DMS53 treated with DMSO at 0.1 percent for 48 hours (cell line): ENCODE results near the gene LCN2.
A peak's percentile ranks its signal among the peaks of the same experiment; 100 is the strongest.
"Not testable (repeated sequence)": the region's sequence is repeated elsewhere in the genome, so short reads cannot be mapped to it uniquely, and the experiment has no call there.

Source experiments
- DNase-seq: peaks from one replicate; lab custom pipeline; 2025; ENCODE audit not compliant: unreplicated experiment; lab: John Stamatoyannopoulos, UW

The LCN2 gene

DNA sequence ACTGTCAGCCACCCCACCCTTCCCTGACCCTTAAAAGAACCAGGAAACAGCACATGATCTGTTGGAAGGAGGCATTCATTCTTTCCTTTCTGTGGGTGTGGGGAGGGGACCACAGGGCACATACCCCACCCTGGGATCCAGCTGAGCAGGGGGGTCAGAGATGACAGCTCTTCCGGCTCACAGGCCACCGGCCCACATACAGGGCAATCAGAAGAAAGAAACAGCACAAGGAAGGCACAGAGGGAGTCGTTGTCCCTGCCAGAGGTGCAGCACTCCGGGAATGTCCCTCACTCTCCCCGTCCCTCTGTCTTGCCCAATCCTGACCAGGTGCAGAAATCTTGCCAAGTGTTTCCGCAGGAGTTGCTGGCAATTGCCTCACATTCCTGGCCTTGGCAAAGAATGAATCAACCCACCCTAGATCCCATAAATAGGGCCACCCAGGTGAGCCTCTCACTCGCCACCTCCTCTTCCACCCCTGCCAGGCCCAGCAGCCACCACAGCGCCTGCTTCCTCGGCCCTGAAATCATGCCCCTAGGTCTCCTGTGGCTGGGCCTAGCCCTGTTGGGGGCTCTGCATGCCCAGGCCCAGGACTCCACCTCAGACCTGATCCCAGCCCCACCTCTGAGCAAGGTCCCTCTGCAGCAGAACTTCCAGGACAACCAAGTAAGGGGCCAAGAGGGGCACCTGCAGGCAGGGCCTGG, at the start of gene LCN2:
TSS of gene LCN2 (plus strand) at position 453 of the 701 bp plus-strand sequence. CDS start at position 526, 73 bp downstream.
- no peak for DNase-seq

GRCh38 chr9:128099932-128100491, 49.2 kb upstream of the LCN2 start:
- DNase-seq = no peak

- no peak for DNase-seq
Observed at GRCh38 chr9:128100581-128100980, 48.7 kb upstream of the LCN2 start.

GRCh38 chr9:128101231-128101661, 48.0 kb upstream of the LCN2 start:
- no peak for DNase-seq

DNA sequence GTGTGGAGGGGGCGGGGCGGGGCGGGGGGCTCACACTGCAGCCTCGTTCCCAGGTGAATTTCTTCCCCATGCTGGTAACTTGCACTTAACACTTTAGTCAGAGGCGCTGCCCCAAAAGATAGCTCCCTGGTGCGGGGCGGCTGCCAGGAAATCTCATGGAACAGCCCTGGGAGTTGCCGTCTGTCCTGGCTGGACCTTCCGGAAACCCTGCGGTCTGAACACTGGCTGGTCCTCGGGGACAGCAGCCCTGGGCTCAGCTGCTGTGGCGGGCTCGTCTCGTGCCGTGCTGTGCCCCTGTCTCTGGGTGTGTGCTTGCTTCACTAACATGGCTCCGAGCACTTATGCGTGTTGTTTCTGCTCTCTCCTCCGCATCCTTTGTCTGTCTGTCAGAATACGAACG, 47.6 kb upstream of the LCN2 start:
- no peak for DNase-seq

- DNase-seq = no peak
Observed at GRCh38 chr9:128102196-128102595, 47.1 kb upstream of the LCN2 start.

DNA sequence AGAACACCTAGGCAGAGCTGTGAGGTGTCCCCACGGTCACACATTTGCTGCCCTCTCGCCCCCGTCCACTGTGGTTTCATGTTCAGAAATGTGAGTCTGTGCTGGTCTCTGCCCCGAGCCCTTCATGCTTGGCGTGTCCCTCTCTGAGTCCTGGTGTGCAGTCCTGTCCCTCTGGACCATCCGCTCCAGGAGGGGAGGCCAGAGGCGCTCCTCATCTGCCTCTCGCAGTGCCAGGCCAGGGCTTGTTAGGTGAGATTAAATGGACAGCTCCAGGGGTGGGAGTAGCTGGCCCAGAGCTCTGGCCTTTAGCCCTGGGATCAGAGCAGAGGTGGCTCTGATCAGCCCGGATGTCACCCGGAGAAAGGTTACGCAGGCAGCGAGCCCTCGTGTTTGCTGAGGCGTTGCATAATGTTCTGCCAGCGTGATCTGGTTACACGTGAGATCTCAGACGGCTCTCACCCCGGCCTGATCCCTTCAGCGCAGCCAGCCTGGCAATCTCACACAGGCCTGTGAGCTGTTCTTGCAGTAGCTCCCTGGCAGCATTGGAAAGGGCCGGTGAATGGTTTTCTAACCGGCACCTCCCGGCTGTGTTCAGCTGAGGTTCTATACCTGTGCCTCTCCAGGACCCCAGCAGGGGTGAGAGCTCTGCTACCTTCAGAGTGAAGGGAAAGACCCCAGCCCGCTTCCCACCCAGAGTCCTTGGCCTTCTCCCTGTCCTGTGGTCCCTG, 46.2 kb upstream of the LCN2 start:
- DNase-seq = peak; percentile 83

DNA sequence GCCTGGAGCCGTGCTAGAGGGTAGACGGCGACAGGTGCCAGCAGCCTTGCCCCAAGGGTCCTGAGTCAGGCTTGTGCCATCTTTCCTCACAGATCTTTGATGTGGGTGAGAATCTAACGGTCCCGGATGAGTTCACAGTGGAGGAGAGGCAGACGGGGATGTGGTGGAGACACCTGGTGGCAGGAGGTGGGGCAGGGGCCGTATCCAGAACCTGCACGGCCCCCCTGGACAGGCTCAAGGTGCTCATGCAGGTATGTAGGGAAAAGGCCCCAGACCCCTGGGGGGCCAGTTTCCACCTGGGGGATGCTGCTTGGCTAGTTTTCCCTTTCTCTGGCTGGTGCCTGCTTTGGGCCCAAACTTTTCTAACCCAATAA, 45.7 kb upstream of the LCN2 start:
- DNase-seq = peak; percentile 24

DNA sequence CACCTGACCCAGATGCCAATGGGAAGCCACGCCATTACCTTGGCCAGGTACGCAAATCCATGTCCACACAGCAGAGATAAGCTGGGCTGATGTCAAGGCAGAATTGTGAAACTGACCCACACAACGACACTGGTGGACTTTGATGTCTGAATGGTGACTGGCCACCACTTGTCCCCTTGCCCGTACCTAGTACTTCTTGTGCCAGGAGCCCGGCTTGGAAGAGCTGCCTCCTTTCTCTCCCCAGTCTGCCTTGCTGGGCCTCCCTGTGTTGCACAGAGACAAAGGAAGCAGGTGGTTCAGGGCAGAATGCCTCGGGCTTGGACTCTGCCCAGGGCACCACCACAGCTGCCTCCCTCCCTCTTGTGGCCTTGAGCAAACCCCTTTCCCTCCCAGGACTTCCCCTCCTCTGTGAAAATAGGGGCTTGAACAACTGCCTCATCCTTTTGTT, 45.1 kb upstream of the LCN2 start:
- peak; percentile 63 for DNase-seq

DNA sequence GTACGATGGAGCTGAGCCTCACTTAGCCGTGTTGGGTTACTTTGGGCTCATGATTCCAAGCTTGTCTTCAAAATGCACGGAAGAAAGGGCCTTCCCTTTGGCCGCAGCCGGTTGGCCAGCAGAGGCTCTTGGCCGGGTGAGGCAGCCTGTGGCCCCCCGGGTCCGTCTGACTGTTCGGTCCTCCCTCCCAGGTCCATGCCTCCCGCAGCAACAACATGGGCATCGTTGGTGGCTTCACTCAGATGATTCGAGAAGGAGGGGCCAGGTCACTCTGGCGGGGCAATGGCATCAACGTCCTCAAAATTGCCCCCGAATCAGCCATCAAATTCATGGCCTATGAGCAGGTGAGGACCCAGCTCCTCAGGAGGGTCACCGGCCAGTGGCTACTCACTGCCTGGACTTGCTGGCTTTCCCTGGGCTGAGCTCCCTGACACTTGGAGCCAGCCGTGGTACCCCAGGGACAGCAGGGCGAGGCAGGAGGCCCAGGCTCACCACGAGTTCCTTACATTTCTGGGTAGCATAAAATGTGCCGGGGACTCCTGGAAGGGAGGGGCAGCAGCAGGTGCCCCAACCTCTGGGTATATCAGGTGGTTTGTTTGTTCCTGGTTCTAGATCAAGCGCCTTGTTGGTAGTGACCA, 43.6 kb upstream of the LCN2 start:
- DNase-seq = no peak

- no peak for DNase-seq
Observed at GRCh38 chr9:128106181-128106939, 42.9 kb upstream of the LCN2 start.

DNA sequence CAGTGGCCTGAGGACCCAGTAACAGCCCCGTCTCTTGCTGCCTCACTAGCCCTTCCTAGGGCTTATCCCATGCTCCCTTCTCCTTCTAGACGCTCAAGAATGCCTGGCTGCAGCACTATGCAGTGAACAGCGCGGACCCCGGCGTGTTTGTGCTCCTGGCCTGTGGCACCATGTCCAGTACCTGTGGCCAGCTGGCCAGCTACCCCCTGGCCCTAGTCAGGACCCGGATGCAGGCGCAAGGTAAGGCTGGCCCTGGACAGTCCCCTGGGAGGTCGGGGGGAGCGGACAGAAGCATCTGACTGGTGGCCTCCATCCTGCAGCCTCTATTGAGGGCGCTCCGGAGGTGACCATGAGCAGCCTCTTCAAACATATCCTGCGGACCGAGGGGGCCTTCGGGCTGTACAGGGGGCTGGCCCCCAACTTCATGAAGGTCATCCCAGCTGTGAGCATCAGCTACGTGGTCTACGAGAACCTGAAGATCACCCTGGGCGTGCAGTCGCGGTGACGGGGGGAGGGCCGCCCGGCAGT, 42.2 kb upstream of the LCN2 start:
- DNase-seq = no peak

- DNase-seq = no peak
Observed at GRCh38 chr9:128107468-128108268, 41.6 kb upstream of the LCN2 start.

DNA sequence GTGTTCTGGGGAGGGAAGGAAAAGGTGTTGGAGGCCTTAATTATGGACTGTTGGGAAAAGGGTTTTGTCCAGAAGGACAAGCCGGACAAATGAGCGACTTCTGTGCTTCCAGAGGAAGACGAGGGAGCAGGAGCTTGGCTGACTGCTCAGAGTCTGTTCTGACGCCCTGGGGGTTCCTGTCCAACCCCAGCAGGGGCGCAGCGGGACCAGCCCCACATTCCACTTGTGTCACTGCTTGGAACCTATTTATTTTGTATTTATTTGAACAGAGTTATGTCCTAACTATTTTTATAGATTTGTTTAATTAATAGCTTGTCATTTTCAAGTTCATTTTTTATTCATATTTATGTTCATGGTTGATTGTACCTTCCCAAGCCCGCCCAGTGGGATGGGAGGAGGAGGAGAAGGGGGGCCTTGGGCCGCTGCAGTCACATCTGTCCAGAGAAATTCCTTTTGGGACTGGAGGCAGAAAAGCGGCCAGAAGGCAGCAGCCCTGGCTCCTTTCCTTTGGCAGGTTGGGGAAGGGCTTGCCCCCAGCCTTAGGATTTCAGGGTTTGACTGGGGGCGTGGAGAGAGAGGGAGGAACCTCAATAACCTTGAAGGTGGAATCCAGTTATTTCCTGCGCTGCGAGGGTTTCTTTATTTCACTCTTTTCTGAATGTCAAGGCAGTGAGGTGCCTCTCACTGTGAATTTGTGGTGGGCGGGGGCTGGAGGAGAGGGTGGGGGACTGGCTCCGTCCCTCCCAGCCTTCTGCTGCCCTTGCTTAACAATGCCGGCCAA, 40.8 kb upstream of the LCN2 start:
- no peak for DNase-seq

GRCh38 chr9:128109050-128109709, 40.1 kb upstream of the LCN2 start:
- DNase-seq = no peak

DNA sequence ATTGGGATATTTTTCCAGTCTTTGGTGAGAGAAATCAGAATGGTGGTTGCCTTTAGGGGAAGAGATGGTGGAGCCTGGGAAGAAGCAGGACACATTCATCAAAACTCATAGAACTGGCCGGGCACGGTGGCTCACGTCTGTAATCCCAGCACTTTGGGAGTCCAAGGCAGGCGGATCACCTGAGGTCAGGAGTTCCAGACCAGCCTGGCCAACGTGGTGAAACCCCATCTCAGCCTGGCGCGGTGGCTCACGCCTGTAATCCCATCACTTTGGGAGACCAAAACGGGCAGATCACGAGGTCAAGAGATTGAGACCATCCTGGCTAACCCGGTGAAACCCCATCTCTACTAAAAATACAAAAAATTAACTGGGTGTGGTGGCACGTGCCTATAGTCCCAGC, 37.5 kb upstream of the LCN2 start:
- DNase-seq = not testable (repeated sequence)

GRCh38 chr9:128113526-128114325, 35.5 kb upstream of the LCN2 start:
- no peak for DNase-seq
